NB4 (cell line): Measurements from ENCODE around the gene ACE.
A peak's percentile ranks its signal among the peaks of the same experiment; 100 is the strongest.

Experiments used
- DNase-seq: peaks from one replicate; pipeline ENCODE4 v3.0.0; 2010; ENCODE audit warnings: low read depth
- H3K4me3 ChIP-seq: one replicate; pipeline ENCODE4 v1.5.1; 2011; ENCODE audit warnings: mild to moderate bottlenecking, low read depth, low read length, moderate library complexity
- MYC ChIP-seq: IDR thresholded peaks from 2 replicates; pipeline ENCODE4 v1.6.1; 2011; ENCODE audit warnings: low read depth, low read length
- POLR2A ChIP-seq: IDR thresholded peaks from 2 replicates; pipeline ENCODE4 v1.6.1; 2011; ENCODE audit warnings: mild to moderate bottlenecking; ENCODE audit not compliant: insufficient read length; ENCODE audit errors: extremely low read depth
- TF ChIP-seq, protein P1 (sequence below): IDR thresholded peaks from one replicate; pipeline ENCODE4 v1.5.1; 2012; ENCODE audit warnings: low read depth, low read length
- TF ChIP-seq, protein P2 (sequence below): IDR thresholded peaks from 2 replicates; pipeline ENCODE4 v1.6.1; 2011; ENCODE audit warnings: low read depth, low read length

Gene ACE

DNA sequence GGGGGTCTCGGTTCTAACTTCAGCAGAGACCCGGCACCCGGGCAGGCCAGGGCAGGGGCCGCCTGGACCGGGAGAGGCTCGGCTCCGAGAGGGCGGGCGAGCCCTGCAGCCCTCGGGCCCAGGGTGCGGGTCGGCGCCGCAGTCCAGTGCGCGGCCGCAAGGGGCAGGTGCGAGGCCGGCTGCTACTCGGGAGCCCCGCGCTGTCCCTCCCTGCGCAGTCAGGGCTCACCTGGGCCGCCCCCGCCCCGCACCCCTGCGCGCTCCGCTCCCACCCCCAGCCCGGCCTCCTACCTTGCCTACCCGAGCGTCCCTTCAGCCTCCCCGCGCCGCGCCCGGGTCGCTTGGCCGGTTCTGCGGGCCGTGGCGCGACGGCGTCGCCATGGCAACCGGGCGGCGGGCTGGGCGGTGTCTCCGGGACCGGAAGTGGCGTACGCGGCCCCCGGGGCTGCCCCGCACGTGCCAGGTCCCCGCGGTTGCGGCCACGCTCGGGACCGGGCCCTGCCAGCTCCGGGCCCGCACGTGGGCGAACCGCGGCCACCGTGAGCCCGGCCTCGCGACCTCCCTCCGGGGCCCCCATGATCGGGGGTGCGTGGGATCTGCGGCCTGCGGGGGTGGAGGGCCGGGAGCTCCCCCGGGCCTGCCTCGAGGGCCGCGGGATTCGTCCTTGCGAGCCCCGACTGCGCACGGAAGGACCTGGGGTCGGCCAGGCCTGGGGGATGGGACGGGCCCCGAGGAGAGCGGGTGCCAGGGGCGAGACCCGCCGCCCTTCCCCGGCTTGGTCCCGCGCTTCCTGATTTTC lies 30.7 kb upstream of the ACE start, which contains the start of gene CYB561:
Gene CYB561, minus strand, starts transcription at position 353 of the 799 bp plus-strand sequence. CDS start 8,759 bp downstream, outside the sequence.
- TF ChIP-seq MYC (no peak), POLR2A (no peak)
- TF ChIP-seq, protein P1, sequence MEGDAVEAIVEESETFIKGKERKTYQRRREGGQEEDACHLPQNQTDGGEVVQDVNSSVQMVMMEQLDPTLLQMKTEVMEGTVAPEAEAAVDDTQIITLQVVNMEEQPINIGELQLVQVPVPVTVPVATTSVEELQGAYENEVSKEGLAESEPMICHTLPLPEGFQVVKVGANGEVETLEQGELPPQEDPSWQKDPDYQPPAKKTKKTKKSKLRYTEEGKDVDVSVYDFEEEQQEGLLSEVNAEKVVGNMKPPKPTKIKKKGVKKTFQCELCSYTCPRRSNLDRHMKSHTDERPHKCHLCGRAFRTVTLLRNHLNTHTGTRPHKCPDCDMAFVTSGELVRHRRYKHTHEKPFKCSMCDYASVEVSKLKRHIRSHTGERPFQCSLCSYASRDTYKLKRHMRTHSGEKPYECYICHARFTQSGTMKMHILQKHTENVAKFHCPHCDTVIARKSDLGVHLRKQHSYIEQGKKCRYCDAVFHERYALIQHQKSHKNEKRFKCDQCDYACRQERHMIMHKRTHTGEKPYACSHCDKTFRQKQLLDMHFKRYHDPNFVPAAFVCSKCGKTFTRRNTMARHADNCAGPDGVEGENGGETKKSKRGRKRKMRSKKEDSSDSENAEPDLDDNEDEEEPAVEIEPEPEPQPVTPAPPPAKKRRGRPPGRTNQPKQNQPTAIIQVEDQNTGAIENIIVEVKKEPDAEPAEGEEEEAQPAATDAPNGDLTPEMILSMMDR = no peak
- TF ChIP-seq, protein P2, sequence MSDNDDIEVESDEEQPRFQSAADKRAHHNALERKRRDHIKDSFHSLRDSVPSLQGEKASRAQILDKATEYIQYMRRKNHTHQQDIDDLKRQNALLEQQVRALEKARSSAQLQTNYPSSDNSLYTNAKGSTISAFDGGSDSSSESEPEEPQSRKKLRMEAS = no peak
- no peak for DNase-seq
- H3K4me3 ChIP-seq = peak within 1 kb of the TSS; percentile 11

DNA sequence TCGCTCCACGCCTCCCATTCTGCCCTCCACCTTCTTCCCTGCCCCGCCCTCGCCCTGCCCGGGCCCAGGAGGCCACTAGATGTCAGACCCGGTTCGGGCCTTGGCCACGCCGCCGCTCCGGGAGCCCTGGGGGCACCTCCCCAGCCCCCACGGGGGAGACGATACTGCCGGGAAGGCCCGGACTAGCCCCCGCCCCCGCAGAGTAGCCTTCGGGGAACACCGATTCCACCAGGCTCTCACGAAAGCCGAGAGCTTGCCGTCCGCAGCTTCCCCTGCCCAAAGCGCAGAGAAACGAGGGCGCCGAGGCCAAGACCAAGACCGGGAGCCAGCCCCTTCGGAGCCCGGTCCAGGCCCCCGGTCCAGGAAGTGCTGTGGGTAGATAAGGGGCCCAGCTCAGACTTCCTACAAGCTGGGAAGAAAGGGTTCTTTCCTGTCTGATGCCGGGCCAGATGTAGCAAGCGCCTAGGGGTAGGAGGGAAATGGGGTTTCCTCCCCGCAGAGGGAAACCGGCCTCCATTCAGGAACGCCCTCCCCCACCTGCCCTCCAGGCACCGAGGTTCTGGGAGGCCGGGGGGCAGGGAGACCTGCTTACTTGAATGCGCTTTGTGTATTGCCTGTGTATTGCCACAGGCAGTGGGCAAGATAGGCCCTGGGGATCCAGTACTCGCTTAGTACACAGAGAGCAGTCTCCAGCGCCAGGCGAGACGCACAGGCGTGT lies 29.9 kb upstream of the ACE start:
- DNase-seq = peak; percentile 88

DNA sequence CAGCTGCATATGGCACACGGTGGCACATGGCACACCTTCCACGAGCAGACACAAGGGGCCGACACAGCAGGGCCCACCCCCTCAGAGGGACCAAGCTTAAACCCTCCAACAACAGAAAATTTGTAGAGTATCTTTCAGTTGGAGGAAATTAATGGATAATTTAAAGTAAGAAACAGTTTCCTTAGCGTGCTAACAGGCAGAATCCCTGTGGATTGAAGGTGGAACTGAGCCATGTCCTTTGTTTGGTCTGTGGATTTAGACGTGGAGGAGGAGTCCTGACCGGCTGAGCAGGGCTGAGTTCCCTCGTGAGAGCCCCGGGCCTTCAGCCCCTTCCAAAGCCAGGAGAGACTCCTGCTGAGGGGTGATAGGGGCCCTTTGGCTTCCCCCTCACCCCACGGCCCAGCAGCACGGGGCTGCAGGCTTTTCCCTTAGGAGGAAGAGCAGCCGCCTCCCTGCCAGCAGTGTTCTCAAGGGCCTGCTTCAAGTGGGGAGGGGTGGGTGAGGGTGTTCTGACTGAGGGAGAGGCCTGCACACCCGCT lies 29.3 kb upstream of the ACE start:
- peak overlapping the region; percentile 21 for H3K4me3 ChIP-seq
- DNase-seq = peak; percentile 41
- TF ChIP-seq MYC (no peak), POLR2A (no peak)
- TF ChIP-seq, protein P1 = no peak
- TF ChIP-seq, protein P2 = no peak

More for the DNA sequence above, 29.9 kb upstream of the ACE start:
- TF ChIP-seq, protein P2 = no peak
- TF ChIP-seq MYC = no peak
- no peak for TF ChIP-seq POLR2A
- TF ChIP-seq, protein P1 = no peak
- H3K4me3 ChIP-seq = peak overlapping the region; percentile 21

DNA sequence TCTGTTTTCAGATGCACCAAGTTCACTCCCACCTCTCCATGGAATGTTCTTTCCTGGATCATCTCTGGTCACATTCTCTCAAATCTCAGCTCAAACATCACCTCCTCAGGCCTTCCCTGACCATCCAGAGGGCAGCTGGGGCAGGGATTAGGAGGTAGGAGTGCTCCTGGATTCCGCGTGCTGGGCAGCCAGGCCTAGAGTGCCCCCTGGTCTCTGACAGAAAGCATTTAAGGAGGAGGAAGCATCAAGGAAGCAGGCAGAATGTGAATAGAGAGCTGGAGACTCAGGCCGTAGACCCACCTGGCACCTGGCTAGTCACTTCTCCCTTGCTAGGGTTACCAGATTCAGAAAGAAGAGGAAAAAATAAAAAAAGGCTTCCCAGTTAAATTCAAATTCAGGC lies 28.2 kb upstream of the ACE start:
- TF ChIP-seq, protein P2 = no peak
- TF ChIP-seq, protein P1 = no peak
- no peak for TF ChIP-seq POLR2A
- no peak for TF ChIP-seq MYC

DNA sequence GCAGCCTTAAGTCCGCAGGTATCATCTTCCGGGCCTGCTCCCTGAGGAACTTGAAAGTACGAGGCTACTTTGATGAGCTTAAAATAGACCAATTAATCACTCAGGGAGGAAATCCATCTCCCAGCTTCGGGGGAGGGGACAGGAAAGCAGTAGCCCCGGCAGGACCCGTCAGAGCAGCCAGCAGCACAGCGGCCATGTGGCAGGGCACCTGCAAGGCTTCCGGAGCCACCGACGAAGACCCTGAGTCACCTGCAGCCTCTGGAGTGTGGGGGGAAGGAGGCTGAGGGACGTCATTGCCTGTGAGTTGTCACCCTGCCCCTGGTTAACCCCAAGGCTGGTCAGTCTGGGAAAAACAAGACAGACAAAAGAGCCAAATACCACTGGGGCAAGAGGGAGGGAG lies 26.3 kb upstream of the ACE start:
- TF ChIP-seq, protein P1 = no peak
- TF ChIP-seq, protein P2 = no peak
- TF ChIP-seq MYC (no peak), POLR2A (no peak)
- no peak for DNase-seq
- no peak overlapping the region for H3K4me3 ChIP-seq

More for the DNA sequence above, 28.2 kb upstream of the ACE start:
- H3K4me3 ChIP-seq = no peak overlapping the region
- no peak for DNase-seq
